Calu3 (cell line): ENCODE measurements around the gene NUPR1. TPM values are rescaled to one million over a fixed set of nuclear protein-coding genes. Genes with fewer than 3 reads are reported as not detected.
"Not testable (repeated sequence)": the region's sequence is repeated elsewhere in the genome, so short reads cannot be mapped to it uniquely, and the experiment has no call there.

Experiments
- BruUV-seq: library from RNA; stranded (reverse); fragments of 400-500 nt; replicated peaks from 2 replicates; lab custom pipeline; 2021; lab: Mats Ljungman, UMichigan
- CTCF ChIA-PET: fragments of 300-600 bp; sonication (Branson Sonifier 250); formaldehyde crosslinking; loops from one replicate; lab custom pipeline; 2022; ENCODE audit warnings: antibody characterized with exemption; lab: Charles Lee
- DNase-seq: peaks from one replicate; pipeline ENCODE4 v3.0.0; 2022
- H3K27ac Mint-ChIP-seq: one replicate; pipeline ENCODE4 v1.8.0; 2022; ENCODE audit warnings: mixed read lengths; ENCODE audit not compliant: unreplicated experiment
- H3K27me3 Mint-ChIP-seq: one replicate; pipeline ENCODE4 v1.8.0; 2022; ENCODE audit warnings: mixed read lengths; ENCODE audit not compliant: unreplicated experiment
- H3K36me3 Mint-ChIP-seq: one replicate; pipeline ENCODE4 v1.8.0; 2022; ENCODE audit warnings: mild to moderate bottlenecking, moderate library complexity, mixed read lengths; ENCODE audit not compliant: insufficient read depth, unreplicated experiment
- H3K4me1 Mint-ChIP-seq: one replicate; pipeline ENCODE4 v1.8.0; 2022; ENCODE audit warnings: mild to moderate bottlenecking, low read depth, mixed read lengths; ENCODE audit not compliant: unreplicated experiment
- H3K4me3 Mint-ChIP-seq: one replicate; pipeline ENCODE4 v1.8.0; 2022; ENCODE audit warnings: mild to moderate bottlenecking, low read depth, moderate library complexity, mixed read lengths; ENCODE audit not compliant: unreplicated experiment
- H3K9me3 Mint-ChIP-seq: one replicate; pipeline ENCODE4 v1.8.0; 2022; ENCODE audit warnings: low read depth, mixed read lengths; ENCODE audit not compliant: unreplicated experiment
- intact Hi-C: fragments of 100-400 bp; cut with micrococcal nuclease; formaldehyde crosslinking; loops from one replicate; pipeline ENCODE4 v1.10.0; 2022; ENCODE audit not compliant: unreplicated experiment
- total RNA-seq: library from RNA; stranded (reverse); gene quantifications from 2 replicates; pipeline ENCODE4 v1.2.3, GENCODE V29; 2022
- TF ChIP-seq, protein P1 (sequence below): fragments of 200-600 bp; IDR thresholded peaks from one replicate; pipeline ENCODE4 v1.8.0; 2022; ENCODE audit warnings: antibody characterized with exemption; ENCODE audit not compliant: unreplicated experiment

Gene NUPR1
- total RNA-seq, 1 experiment from 2014 or later, result 0.73 TPM

DNA sequence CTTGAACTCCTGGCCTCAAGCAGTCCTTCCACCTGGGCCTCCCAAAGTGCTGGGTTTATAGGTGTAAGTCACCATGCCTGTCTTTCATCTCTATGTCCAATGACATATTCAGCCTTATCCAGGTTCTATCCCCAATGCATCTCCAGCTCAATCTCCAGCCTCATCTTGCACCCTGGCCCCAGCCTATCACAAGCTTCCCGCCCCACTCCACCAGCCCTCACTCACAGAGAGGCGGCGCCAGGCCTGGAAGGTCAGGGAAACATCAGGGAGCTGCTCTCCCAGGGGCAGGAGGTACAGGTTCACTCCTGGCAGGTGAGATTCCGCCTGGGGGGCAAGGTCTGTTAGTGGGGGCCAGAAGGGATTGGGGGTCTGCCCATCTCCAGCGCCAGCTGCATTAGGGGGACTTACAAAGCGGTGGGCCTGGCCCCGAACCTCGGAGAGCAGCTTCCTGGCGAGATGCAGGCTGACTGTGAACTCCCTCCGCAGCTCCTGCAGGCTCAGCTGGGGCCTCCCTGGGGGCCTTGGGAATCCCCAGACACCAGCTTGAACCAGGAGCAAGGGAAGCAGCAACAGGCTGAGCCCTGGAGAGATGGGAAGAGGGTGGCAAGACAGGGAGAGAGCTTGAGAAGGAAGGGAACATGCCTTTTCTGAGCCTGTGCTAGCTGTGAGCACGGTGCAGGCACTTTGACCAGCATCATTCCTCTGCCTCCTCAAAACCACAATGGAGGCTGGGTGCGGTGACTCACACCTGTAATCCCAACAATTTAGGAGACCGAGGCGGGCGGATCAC, 35.1 kb downstream of the NUPR1 start:
- CTCF ChIA-PET, result interaction anchor here (0.8 to 0.9 kb wide), 2 partner anchors 12 to 13 kb away, joined by 5 to 7 read pairs; partner anchors contain the start of gene CLN3
- no peaks in the 10 kb centered on the region for H3K36me3 Mint-ChIP-seq
- TF ChIP-seq, protein P1, sequence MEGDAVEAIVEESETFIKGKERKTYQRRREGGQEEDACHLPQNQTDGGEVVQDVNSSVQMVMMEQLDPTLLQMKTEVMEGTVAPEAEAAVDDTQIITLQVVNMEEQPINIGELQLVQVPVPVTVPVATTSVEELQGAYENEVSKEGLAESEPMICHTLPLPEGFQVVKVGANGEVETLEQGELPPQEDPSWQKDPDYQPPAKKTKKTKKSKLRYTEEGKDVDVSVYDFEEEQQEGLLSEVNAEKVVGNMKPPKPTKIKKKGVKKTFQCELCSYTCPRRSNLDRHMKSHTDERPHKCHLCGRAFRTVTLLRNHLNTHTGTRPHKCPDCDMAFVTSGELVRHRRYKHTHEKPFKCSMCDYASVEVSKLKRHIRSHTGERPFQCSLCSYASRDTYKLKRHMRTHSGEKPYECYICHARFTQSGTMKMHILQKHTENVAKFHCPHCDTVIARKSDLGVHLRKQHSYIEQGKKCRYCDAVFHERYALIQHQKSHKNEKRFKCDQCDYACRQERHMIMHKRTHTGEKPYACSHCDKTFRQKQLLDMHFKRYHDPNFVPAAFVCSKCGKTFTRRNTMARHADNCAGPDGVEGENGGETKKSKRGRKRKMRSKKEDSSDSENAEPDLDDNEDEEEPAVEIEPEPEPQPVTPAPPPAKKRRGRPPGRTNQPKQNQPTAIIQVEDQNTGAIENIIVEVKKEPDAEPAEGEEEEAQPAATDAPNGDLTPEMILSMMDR, result no peak

DNA sequence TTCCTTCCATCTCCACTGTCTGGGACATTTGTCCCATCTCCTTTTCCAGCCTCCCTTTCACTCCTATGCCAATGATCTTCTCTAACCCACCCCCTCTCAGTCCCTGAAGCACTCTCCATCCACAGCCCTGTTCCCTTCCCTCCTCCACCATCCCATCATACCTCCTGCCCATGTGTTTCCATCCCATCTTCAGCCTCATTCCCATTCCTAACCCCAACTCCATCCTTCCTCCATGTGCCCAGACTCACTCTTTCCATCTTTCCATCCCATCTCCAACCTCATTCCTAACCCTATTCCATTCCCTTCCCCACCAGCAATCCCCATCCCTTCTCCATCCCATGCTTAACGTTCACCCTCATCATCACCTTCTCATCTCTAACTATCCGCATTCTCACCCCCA, 36.5 kb downstream of the NUPR1 start:
- intact Hi-C loops, result no loop called here
- Mint-ChIP-seq H3K36me3 (no peaks in the 10 kb centered on the region), H3K9me3 (no peaks in the 10 kb centered on the region), H3K4me1 (no peaks in the 10 kb centered on the region), H3K27me3 (peaks cover 27% of the 10 kb centered on the region), H3K4me3 (no peak overlapping the region), H3K27ac (no peak overlapping the region)
- BruUV-seq, result no TSS peak
- TF ChIP-seq, protein P1, result no peak
- CTCF ChIA-PET, result no interaction called here
- DNase-seq, result no peak

More for the DNA sequence above, 35.1 kb downstream of the NUPR1 start:
- no peak for DNase-seq
- H3K27ac Mint-ChIP-seq, result no peak overlapping the region
- H3K9me3 Mint-ChIP-seq, result no peaks in the 10 kb centered on the region
- H3K4me1 Mint-ChIP-seq, result no peaks in the 10 kb centered on the region
- no peak overlapping the region for H3K4me3 Mint-ChIP-seq
- intact Hi-C loops, result no loop called here
- H3K27me3 Mint-ChIP-seq, result peaks cover 20% of the 10 kb centered on the region
- BruUV-seq, result no TSS peak

- no TSS peak for BruUV-seq
- intact Hi-C loops, result no loop called here
- H3K36me3 Mint-ChIP-seq, result no peaks in the 10 kb centered on the region
- TF ChIP-seq, protein P1, result no peak
- H3K27ac Mint-ChIP-seq, result no peak overlapping the region
- H3K9me3 Mint-ChIP-seq, result no peaks in the 10 kb centered on the region
- H3K4me3 Mint-ChIP-seq, result no peak overlapping the region
- CTCF ChIA-PET, result interaction anchor here (0.6 kb wide), 1 partner anchor 23 kb away, joined by 3 read pairs; no protein-coding TSS in a partner anchor
- H3K4me1 Mint-ChIP-seq, result no peaks in the 10 kb centered on the region
- peaks cover 27% of the 10 kb centered on the region for H3K27me3 Mint-ChIP-seq
- no peak for DNase-seq
Observed at GRCh38 chr16:28501258-28502232, 37.2 kb downstream of the NUPR1 start.

GRCh38 chr16:28500476-28501180, 38.1 kb downstream of the NUPR1 start:
- intact Hi-C loops, DNase-seq, H3K36me3 Mint-ChIP-seq, H3K4me3 Mint-ChIP-seq, BruUV-seq, H3K27ac Mint-ChIP-seq, H3K4me1 Mint-ChIP-seq, H3K9me3 Mint-ChIP-seq: not testable (repeated sequence)
- H3K27me3 Mint-ChIP-seq, result peaks cover 27% of the 10 kb centered on the region
- CTCF ChIA-PET, result interaction anchor here (0.5 to 1.0 kb wide), 4 partner anchors 9 to 360 kb away, joined by 3 read pairs; no protein-coding TSS in a partner anchor
